Stimulated activated CD8-positive, alpha-beta memory T cell treated with anti-CD3 and anti-CD28 coated beads, Interleukin-2, amount 100 ng/mL, for 1 hour (primary cell): Measurements from ENCODE around the gene PRKCE.
"Not testable (repeated sequence)": the region's sequence is repeated elsewhere in the genome, so short reads cannot be mapped to it uniquely, and the experiment has no call there.

Experiments used
- DNase-seq, 2 donors: peaks; one replicate each; pipeline ENCODE4 v3.0.0-alpha.2; 2020; ENCODE audit warnings: low read depth in 2 of 2

PRKCE gene

DNA sequence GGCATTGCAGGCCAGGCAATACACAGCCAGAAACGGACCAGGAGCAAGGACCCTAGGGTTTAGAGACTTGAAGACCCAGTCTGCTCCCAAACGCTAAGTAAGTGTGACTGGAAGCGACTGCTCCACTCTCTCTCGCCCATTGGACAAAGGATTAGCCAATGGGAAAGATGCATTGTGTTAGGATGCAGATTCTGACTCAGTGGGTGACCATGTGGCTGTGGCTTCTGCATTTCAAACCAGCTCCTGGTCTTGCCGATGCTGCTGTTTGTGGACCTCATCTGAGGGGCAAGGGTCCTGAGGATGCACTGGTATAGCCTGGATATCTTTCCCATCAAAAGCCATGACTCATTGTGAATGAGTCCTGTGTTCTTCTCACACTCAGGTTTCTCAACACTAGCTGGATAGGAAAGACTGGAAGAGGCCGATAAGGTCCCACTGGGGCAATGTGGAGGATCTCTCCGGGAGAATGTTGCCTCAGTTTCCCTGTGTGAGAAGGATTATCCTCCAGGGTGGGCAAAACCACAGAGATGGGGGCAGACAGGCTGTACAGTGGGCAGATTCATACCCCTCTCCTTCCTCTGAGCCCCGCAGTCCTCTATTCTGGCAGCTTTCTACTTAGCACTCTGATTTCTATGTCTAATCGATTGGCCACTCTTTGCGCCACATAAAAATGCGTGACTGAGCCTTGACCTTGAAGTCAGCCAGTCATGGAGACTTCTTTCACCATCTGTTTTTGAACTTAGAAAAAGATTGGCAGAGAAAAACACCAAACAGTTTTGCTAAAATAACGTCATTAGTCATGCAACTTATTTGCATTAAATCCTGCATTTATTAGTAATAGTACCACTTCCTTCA is 257.1 kb downstream of the PRKCE start:
- DNase-seq, result no peak

DNA sequence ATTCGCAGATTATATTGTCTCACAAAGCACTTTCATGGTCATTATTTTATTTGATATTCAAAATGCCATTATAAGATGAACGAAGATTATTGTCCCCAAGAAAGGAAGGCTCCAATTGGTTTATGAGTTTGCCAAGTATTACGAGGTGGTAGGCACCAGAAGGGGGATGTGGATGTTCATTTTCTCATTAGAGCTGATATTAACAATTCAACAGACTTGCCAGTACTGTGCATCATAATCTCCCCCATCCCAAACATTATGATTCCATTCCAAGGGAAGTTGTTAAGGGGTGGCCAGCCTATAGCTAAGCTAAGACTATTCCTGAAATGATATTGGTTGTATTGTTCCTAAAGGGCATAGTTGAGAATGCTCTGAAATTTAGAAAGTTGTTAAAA is 257.7 kb downstream of the PRKCE start:
- DNase-seq, result no peak

DNA sequence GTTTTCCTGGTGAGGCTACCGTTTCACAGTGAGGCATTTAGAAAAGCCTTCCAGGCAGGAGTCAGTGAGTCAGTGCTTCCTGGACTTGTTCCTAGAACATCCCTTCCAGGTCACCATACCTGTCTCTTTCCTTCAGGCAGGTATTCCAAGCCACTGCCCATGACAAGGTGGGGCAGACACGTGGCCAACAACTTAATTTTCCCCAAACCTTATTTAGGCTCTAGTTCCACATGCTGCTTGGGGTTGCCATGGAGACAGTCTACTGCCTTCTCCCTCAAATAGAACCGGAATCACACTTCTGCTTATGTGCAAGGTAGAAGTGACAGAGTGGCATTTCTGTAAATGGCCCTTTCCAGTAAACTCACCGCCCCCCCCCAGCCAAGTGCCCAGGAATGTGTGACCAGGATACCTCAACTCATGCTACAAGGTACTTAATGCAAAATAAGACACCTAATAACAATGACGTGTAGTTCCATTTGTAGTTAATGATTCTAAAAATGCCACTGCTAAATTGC is 258.3 kb downstream of the PRKCE start:
- no peak for DNase-seq

DNA sequence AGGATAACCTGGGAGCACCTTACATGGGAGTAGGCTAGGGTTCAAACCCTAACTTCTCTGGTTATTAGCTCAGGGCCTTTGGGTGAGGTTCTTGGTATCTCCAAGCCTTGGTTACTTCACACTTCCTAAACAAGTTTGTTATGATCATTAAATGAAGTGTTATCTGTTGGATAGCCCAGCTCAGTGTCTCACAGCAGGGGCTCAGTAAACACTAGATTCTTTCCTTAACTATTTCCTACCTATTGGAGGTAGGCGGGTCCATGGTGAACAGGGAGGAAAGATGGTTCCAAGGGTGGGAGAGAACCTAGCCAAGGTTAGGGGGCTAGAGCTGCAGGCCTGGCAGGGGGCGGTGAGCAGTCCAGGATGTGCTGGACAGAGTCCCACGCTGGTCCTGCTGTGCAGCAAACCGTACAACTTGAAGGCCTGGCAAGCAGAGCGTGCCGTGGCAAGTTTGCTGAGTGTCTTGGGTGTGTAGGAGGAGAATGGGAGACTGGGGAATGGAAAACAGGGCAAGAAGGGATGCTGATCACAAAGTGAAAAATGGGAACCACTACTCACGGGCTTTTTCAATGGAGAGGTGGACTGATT is 259.1 kb downstream of the PRKCE start:
- DNase-seq, result no peak

DNA sequence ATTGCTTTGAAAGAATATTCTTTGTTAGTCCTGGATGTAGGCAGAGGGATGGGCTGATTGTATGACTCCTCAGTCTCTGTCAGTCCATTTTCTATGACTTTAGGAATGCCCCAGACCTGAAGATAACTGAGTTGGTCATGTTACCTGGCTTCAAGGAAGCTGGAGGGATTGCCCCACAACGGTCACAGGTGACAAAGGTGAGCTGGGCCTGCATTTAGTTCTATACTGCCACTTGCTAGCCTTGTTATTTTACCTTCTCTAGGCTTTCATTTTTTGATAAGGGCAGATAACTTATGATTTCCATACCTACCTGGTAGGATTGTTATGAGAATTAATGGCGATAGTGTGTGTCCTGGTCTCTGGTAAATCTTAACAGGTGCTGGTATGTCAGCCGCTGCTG is 260.1 kb downstream of the PRKCE start:
- DNase-seq, result no peak

DNA sequence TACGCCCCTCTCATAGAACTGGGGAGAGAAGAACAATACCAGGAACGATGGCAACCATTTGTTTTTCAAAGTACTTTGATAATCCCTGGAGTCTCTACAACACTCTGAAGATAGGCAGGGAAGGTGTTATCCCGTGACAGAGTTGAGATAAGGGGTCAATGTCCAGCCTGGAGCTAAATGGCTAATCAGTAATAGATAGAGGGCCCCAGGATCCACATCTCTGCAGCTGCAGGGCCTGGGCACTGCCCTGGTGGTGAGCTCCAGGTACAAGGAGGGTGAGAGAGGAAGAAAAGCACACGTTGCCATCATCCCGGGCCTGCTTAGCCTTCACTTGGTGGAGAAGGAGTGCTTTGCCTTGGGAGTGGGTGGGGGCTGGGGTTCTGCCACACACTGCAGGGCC is 260.6 kb downstream of the PRKCE start:
- no peak for DNase-seq

DNA sequence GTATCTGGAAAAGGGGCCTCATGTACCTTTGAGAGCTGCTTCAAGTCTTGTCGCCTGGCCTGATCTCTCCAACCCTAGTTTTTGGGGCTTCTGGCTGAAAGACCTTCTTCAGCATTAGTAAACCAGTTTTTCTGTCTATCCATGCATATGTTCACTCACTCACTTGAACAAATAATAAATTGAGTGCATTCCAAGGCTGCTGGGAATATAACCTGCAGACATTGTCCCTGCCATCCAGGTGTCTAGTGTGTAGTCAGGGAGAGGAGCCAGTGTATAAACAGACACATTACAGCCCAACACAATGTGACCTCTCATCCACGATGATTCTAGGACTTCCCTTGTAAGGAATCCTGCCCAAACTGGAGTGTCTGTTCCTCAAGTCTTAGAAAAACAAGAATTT is 262.1 kb downstream of the PRKCE start:
- no peak for DNase-seq

DNA sequence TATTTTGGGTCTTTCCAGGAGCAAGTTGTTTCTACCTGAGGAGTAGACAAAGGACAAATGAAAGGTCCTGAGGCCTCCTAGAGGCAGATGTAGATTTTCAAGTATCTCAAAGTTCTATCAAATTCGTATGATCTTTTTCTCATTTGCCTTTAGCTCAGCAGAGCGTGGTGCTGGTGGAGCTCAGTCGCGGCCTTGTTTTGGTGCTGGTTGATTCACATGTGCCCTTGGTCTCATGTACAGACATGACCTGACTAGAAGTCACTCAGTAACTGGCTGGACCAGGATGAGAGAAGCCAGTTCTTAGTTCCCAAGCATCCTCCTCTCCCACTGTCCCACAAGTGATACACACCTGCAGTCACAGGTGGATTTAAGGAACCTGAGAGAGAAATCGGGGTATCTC is 264.0 kb downstream of the PRKCE start:
- DNase-seq, result no peak

DNA sequence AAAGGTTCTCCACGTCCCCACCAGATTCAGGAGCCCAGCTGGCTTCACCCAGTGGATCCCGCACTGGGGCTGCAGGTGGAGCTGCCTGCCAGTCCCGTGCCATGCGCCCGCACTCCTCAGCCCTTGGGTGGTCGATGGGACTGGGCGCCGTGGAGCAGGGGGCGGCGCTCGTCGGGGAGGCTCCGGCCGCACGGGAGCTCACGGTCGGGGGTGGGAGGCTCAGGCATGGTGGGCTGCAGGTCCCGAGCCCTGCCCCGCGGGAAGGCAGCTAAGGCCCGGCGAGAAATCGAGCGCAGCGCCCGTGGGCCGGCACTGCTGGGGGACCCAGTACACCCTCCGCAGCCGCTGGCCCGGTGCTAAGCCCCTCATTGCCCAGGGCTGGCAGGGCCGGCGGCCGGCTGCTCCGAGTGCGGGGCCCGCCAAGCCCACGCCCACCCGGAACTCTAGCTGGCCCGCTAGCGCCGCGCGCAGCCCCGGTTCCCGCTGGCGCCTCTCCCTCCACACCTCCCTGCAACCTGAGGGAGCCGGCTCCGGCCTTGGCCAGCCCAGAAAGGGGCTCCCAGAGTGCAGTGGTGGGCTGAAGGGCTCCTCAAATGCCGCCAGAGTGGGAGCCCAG is 266.2 kb downstream of the PRKCE start:
- not testable (repeated sequence) for DNase-seq

DNA sequence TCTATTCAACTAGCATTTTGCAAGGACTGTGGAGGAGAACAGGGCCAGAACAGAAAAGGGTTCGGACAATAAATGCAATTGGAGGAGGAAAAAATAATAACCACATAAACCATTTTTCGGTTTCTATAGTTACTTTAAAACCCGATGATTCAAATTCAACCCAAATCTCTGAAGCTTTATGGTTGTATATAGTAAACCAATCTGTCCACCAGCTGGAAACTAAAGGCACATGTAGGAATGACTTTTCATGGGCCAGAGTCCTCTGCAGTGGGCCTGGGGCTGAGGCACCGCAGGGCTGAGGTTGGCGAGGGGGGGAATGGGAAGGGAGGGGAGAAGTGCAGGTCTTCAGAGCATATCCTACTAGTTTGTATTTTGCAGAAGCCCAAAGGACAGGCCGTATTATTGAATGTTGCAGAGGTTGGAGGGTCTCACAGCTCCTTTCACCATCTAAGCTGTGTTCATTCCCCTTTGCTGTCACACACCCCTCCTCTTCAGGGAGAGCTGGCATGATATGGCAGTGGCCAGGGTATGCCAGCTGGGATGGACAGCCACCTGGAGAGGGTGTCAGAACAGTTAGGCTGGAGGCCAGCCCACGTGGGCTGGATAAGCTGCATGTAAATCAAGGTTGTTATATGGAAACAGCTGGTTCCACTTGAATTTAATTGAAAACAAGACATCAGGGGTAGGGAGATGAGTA is 267.1 kb downstream of the PRKCE start:
- no peak for DNase-seq

DNA sequence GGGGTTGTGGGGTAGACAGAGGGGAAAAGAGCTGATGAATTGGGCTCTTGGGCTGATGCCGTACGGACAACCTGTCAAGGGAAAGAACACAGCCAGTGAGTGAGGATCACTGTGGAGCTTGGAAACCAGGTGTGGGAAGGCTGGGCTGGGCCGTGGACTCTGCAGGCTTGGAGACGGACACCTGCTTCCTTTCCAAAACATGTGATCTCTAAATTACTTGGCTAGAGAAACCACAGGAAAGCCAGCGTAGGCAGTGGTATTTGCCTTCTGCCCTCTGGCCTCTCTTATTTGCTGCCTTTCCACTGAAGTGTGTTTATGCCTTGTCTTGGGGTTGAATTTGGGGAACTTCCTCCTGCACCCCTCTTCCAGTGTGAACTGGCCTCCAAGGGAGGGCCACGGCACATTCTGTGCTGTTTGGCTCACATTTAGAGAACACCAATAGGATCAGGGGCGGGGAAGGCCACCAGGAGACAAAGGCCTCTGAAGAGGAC is 267.7 kb downstream of the PRKCE start:
- no peak for DNase-seq

DNA sequence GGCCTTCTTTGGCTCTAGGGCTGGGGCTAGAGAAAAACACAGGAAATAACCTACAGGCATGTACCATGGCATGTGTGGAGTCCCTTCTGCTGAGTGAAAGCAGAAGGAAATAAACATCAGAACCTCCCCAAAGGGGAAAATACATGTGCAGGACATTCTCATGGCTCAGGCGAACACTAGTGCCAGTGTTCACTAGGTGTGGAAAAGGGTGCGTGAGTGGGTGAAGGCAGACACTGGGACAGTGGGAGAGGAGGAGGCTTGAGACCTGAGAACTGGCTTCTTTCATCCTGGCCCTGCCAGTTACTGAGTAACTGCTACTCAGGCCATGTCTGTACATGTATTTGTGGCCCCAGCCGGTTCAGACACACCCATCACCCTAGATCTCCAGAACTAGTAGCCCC is 268.2 kb downstream of the PRKCE start:
- no peak for DNase-seq

DNA sequence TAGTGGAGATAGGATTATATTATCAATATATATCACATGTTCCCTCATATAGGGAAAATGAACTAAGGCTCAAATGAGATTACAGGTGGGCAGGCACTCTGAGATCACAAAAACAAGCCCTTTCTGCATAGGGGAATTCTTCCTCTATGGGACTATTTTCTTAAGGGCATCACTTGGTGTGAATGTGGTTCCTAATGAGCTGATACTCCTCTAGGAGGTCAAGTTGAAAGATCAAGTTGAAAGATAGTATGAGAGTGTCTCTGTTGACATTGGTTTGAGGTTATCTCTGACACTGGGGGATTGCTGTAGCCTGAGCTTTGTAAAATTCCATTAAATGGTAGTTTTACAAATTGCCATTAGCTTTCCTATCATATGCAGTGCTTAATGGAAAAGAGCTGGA is 270.4 kb downstream of the PRKCE start:
- DNase-seq, result no peak

DNA sequence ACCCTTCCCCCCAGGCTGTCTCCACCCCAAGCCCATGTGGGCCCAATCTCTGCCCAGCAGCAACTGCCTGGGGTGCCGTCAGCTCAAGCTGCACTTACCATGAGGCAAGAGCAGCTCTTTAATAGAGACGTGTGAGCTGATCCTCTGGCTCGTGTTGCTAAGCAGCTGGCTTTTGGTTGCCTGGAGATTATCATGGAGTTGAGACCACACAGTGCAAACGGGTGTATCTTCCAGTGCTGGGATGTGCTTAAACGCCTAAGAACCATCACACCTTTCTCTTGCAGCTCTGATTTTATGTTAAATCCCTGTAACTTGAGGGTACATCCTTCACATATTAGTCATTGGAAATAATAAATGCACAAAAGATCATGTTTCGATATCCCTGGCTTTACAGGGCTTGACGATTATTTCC is 271.1 kb downstream of the PRKCE start:
- no peak for DNase-seq

DNA sequence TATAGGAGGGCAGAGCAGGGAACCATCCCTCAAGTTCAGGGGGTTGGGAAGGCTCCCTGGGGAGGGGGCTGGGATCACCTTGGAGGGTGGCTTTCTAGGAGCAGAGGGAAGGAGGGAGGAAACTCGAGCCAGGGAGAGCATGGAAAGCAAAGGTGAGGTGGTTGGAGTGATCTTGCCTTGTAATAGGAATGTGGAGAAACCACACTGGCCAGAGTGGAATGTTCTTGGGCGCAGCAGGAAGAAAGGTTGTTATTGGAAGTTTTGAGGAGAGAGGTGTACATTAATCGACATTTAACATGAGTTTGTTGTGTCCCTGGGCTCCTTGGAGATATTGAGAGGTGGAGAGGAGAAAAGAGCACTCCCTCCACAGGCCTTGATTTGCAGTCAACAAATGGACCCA is 272.2 kb downstream of the PRKCE start:
- no peak for DNase-seq

DNA sequence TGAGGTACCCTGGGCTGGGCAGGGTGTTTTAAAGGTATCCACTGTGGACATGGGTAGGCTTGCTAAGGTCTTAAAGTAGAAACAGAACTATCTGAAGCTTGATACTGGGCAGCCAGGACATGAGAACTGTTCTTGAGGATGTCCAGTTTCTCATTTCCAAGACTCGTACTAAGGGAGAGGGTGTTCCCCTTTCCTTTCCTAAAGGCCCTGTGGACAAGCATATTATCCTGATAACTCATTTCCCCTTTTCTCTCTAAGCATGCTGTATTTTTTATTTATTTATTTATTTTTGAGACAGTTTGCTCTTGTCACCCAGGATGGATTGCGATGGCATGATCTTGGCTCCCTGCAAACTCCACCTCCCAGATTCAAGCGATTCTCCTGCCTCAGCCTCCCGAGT is 273.6 kb downstream of the PRKCE start:
- DNase-seq, result no peak

DNA sequence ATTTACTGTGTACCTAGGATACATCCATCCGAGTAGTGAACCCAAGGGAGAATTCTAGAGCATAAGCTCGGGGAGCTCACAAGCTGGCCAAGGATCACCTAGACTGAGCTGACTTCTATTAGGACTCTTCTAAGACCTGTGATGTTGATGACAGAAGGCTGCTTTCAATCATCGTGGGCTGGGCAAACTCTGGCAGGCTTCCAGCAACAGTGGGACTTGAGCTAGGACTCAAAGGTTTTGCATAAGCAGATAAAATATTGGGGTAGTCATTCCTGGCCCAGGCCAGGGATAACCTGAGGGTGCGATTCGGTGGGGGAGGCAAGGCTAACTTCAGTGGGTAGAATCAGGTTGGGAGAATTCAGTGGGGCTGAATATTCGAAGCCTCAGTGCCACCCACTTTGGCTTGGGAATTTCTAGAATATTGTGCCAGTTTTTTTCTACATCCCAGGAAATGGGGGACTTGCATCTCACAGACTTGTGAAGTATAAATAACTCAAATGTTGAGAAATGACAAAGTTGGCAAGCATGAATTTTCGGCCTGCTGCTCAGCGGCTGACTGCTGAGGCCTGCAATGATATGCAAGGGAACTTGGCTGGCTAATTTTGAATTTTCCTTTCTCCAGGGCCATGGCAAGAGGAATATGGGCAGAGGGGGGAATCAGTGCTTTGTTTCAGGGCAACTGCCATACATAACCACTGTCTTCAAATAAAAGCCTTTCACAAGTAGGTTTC is 274.3 kb downstream of the PRKCE start:
- no peak for DNase-seq

DNA sequence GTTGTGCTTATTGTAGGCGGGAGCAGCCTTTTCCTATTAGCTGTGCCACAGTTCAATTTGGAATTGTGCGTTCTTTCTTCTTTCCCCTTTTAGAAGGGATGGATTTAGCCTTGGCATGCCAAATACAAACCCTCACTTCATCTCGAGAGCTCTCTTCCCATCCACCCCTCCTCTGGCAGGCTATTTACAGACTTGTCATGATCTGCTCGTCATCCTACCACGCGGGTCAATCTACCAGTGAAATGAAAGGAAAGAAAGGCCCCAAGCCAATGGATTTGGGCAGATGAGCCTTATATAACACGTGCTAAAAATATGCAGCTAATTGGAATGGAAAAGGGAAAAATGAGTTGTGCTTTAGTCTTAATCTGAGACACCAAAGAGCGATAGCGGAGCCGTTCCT is 277.5 kb downstream of the PRKCE start:
- DNase-seq, result no peak

DNA sequence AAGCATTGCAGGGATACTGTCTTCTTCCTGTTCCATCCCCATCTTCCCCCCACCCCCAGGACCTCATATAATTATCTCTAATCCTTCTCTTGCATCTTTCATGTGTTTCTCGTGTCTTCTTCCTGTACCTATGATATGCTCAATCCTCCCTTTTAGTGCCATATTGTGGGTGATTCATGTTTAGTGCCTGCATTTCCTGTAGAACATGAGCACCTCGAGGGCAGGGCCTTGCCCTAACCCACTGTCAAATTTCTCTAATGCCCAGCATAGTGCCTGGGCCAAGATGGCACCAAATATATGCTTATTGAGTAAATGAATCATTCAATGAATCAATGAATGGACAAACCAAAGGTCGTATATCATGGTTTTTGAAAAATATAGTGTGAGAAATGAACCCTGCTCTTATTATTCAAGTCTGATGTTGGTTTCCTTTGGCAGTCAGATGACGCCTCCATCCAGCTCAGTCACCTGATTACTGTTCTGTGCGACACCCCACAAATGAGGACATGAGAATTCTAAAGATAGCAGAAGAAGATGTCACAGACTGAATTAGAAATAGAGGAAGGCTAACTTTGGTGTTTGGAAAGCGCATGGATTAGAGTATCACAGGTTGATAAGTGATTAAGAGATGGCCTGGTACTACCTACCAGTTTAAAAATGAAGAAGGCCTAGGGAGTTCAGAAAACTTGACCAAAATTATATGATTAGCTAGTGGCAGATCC is 278.4 kb downstream of the PRKCE start:
- no peak for DNase-seq

DNA sequence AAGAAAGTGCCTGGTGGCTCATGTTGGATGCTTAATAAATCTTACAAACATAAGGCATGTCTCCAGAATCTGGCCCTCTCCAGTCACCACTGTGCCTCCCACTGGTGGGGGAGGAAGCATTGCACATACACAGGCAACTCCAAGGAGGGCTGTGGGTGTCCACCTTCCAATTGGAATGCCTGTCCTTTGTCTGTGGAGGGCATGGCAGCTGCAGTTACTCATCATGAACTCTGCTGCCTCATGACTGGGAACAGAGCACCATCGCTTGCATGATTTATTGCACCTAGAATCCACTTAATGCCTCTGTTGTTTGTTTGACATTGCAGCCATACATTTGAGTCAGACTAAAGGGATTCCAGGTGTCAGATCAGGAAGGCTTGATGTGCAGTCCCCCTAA is 278.9 kb downstream of the PRKCE start:
- DNase-seq, result no peak
